Testis (tissue), 2 donors: ENCODE measurements around the gene OTX1.

Experiments used
- CTCF ChIP-seq, 3 experiments: fragments of 450-650 bp in 2 of 3; fragments of 200-600 bp in 1 of 3; sonication (generic) in 1 of 3; IDR thresholded peaks; one replicate each; pipeline ENCODE4 v1.5.1; 2016 to 2019; ENCODE audit warnings: antibody characterized with exemption in 3 of 3, mild to moderate bottlenecking in 2 of 3, moderate library complexity in 1 of 3
- POLR2A ChIP-seq: fragments of 450-650 bp; IDR thresholded peaks from one replicate; pipeline ENCODE4 v1.6.1; 2017; ENCODE audit warnings: antibody characterized with exemption, mild to moderate bottlenecking, moderate library complexity

GRCh38 chr2:63096491-63096890 is 45.9 kb downstream of the OTX1 start:
- no peak for TF ChIP-seq CTCF (IDR thresholded peaks at IDR 0.05)
- TF ChIP-seq POLR2A: no peak
